Loucy (cell line): ENCODE results near the gene FRMD8.

Experiments
- H2AFZ ChIP-seq: fragments of 200-600 bp; sonication (generic); 2 replicates; pipeline ENCODE4 v1.6.0; 2016; ENCODE audit warnings: antibody characterized with exemption, mild to moderate bottlenecking, low read length, moderate library complexity
- H3F3A ChIP-seq: fragments of 200-600 bp; 2 replicates; pipeline ENCODE4 v1.6.0; 2016; ENCODE audit warnings: antibody characterized with exemption, low read depth, mild to moderate bottlenecking
- H3K27me3 ChIP-seq: fragments of 200-600 bp; sonication (generic); 2 replicates; pipeline ENCODE4 v1.6.1; 2014; ENCODE audit warnings: low read length, mild to moderate bottlenecking; ENCODE audit not compliant: insufficient read depth, poor library complexity, severe bottlenecking
- H3K36me3 ChIP-seq: fragments of 200-600 bp; sonication (generic); 2 replicates; pipeline ENCODE4 v1.6.1; 2016; ENCODE audit warnings: low read length; ENCODE audit not compliant: insufficient read depth
- H3K4me1 ChIP-seq: fragments of 200-600 bp; sonication (generic); 2 replicates; pipeline ENCODE4 v1.5.1; 2014; ENCODE audit warnings: low read length, mild to moderate bottlenecking; ENCODE audit not compliant: insufficient read depth, poor library complexity, severe bottlenecking
- H3K4me2 ChIP-seq: fragments of 200-600 bp; sonication (generic); 2 replicates; pipeline ENCODE4 v1.6.0; 2014; ENCODE audit warnings: antibody characterized with exemption, low read length, low read depth, mild to moderate bottlenecking; ENCODE audit not compliant: poor library complexity, severe bottlenecking
- H3K4me3 ChIP-seq: fragments of 200-600 bp; sonication (generic); 2 replicates; pipeline ENCODE4 v1.5.1; 2014; ENCODE audit warnings: low read length, mild to moderate bottlenecking, mixed read lengths; ENCODE audit not compliant: poor library complexity, severe bottlenecking
- H3K79me2 ChIP-seq: fragments of 200-600 bp; sonication (generic); 2 replicates; pipeline ENCODE4 v1.6.1; 2014; ENCODE audit warnings: low read length; ENCODE audit not compliant: insufficient read depth
- H3K9ac ChIP-seq: fragments of 200-600 bp; sonication (generic); 2 replicates; pipeline ENCODE4 v1.6.0; 2014; ENCODE audit warnings: mild to moderate bottlenecking, low read depth, low read length, moderate library complexity; ENCODE audit not compliant: poor library complexity, severe bottlenecking
- H3K9me2 ChIP-seq: fragments of 200-600 bp; sonication (generic); replicated peaks from 2 replicates; pipeline ENCODE4 v1.6.1; 2016; ENCODE audit warnings: low read depth, low read length, mixed read lengths
- H3K9me3 ChIP-seq: fragments of 200-600 bp; sonication (generic); 2 replicates; pipeline ENCODE4 v1.6.1; 2014; ENCODE audit warnings: mild to moderate bottlenecking, antibody characterized with exemption, low read length, low read depth; ENCODE audit not compliant: insufficient read depth
- H4K20me1 ChIP-seq: fragments of 200-600 bp; sonication (generic); 2 replicates; pipeline ENCODE4 v1.6.0; 2014; ENCODE audit warnings: antibody characterized with exemption, low read length, mild to moderate bottlenecking; ENCODE audit not compliant: insufficient read depth, poor library complexity, severe bottlenecking
- EZH2phosphoT487 ChIP-seq: fragments of 200-600 bp; IDR thresholded peaks from 2 replicates; pipeline ENCODE4 v1.6.1; 2018; ENCODE audit warnings: antibody characterized with exemption, mild to moderate bottlenecking, moderate library complexity, borderline replicate concordance
- TF ChIP-seq, protein P1 (sequence below): fragments of 200-600 bp; sonication (generic); conservative IDR thresholded peaks from 2 replicates; pipeline ENCODE4 v1.5.1; 2014; ENCODE audit warnings: mild to moderate bottlenecking, antibody characterized with exemption, low read length

Gene FRMD8

DNA sequence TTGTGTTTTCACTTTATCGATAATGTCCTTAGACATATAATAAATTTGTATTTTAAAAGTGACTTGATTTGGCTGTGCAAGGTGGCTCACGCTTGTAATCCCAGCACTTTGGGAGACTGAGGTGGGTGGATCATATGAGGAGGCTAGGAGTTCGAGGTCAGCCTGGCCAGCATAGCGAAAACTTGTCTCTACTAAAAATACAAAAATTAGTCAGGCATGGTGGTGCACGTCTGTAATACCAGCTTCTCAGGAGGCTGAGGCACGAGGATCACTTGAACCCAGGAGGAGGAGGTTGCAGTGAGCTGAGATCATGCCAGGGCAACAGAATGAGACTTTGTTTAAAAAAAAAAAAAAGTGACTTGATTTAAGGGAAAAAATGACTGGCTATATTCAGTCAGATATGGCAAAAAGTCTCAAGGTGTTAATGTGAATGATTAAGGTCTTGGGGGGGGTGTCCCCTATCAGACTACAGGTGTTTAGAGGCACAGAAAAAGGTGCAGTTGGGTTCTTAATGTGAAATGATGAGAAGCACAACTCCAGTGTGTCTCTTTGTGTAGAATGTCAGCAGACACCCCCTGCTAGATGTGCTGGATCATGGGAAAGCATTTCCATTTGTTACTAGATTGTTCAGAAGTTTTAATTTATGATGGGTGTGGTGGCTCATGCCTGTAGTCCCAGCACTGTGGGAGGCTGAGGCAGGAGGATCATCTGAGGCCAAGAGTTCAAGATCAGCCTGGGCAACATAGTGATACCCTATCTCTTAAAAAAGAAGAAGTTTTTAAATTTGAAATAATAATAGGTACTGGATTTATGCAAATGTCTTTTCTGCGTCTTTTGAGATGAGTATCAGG lies 53.1 kb downstream of the FRMD8 start:
- Histone ChIP-seq H3K4me1 (peaks cover 12% of the 10 kb centered on the region), H3K9me2 (no peaks in the 10 kb centered on the region), H4K20me1 (peaks cover 14% of the 10 kb centered on the region), H3K4me2 (no peak overlapping the region), H3K36me3 (peaks cover 8% of the 10 kb centered on the region; the same call in 1 of the 2 replicates), H3K9ac (no peak overlapping the region), H3K79me2 (peaks cover 23% of the 10 kb centered on the region; the same call in 1 of the 2 replicates), H3K27me3 (no peaks in the 10 kb centered on the region), H3F3A (no peaks in the 10 kb centered on the region), H3K9me3 (no peaks in the 10 kb centered on the region), H2AFZ (no peak overlapping the region), H3K4me3 (no peak overlapping the region)
- TF ChIP-seq EZH2phosphoT487, result no peak
- TF ChIP-seq, protein P1, sequence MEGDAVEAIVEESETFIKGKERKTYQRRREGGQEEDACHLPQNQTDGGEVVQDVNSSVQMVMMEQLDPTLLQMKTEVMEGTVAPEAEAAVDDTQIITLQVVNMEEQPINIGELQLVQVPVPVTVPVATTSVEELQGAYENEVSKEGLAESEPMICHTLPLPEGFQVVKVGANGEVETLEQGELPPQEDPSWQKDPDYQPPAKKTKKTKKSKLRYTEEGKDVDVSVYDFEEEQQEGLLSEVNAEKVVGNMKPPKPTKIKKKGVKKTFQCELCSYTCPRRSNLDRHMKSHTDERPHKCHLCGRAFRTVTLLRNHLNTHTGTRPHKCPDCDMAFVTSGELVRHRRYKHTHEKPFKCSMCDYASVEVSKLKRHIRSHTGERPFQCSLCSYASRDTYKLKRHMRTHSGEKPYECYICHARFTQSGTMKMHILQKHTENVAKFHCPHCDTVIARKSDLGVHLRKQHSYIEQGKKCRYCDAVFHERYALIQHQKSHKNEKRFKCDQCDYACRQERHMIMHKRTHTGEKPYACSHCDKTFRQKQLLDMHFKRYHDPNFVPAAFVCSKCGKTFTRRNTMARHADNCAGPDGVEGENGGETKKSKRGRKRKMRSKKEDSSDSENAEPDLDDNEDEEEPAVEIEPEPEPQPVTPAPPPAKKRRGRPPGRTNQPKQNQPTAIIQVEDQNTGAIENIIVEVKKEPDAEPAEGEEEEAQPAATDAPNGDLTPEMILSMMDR, result no peak

DNA sequence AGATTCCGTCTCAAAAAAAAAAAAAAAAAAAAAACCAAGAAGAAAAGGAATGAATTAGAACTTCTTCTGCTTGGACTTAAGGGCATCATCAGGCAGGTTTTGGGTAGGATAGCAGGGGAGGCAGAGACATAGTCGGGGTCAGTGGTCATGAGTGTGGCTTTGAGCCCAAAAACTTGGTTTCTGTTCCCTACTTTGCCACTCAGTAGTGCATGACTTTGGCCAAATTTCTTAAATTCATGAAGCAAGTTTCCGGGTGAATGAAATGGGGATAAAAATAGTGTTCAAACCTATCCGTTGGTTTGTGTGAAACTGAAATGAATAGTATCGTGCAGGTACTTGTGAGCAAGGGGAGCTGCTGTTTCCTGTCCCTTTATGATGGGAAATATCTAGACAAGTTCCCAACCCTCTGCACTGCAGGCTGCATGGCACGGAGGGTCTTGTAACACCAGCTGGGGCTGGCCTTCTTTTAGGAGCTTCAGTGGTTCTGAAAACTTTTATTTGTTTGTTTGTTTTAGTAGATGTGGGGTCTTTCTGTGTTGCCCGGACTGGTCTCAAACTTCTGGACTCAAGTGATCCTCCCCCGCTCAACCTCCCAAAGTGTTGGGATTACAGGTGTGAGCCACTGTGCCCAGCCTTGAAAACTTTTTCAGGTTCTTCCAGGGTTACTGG lies 54.5 kb downstream of the FRMD8 start:
- H3K36me3 ChIP-seq, result peaks cover 4% of the 10 kb centered on the region; the same call in 1 of the 2 replicates
- H3K9ac ChIP-seq, result no peak overlapping the region
- TF ChIP-seq, protein P1, result no peak
- no peak for TF ChIP-seq EZH2phosphoT487
- H3K27me3 ChIP-seq, result no peaks in the 10 kb centered on the region
- peaks cover 14% of the 10 kb centered on the region for H4K20me1 ChIP-seq
- H3F3A ChIP-seq, result no peaks in the 10 kb centered on the region
- H3K9me3 ChIP-seq, result no peaks in the 10 kb centered on the region
- no peak overlapping the region for H2AFZ ChIP-seq
- peaks cover 12% of the 10 kb centered on the region for H3K4me1 ChIP-seq
- H3K4me2 ChIP-seq, result no peak overlapping the region
- peaks cover 15% of the 10 kb centered on the region; the same call in 1 of the 2 replicates for H3K79me2 ChIP-seq
- H3K4me3 ChIP-seq, result no peak overlapping the region
- H3K9me2 ChIP-seq, result no peaks in the 10 kb centered on the region

DNA sequence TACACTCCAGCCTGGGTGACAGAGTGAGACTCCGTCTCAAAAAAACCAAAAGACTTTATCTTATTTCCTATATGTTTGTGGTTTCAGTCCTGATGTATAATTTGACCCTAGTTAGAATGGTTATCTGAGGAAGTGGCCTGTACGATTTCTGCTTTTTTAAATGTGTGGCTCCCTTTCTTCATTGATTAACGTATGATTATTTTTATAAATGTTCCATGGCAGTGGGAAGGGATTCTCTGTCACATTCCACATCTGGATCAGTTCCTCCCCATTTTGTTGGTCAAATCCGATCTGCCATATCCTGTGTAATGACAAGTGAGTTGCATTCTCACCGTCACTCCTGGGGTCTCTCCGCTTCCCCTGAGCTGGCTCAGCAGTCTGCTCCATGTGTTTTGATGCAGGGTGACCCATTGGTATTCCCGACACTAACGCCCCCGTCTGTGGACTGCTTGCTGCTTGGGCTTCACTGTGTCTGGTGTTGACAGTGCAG lies 56.5 kb downstream of the FRMD8 start:
- Histone ChIP-seq H3K79me2 (peaks cover 9% of the 10 kb centered on the region; the same call in 1 of the 2 replicates), H3K27me3 (no peaks in the 10 kb centered on the region), H3K36me3 (no peaks in the 10 kb centered on the region; the same call in 1 of the 2 replicates), H3K4me1 (peaks cover 12% of the 10 kb centered on the region), H3K4me2 (peak overlapping the region; percentile 42), H3K9me3 (no peaks in the 10 kb centered on the region), H3K9me2 (no peaks in the 10 kb centered on the region), H4K20me1 (peaks cover 14% of the 10 kb centered on the region), H3F3A (no peaks in the 10 kb centered on the region), H3K4me3 (no peak overlapping the region), H3K9ac (no peak overlapping the region), H2AFZ (no peak overlapping the region)
- TF ChIP-seq EZH2phosphoT487, result no peak
- TF ChIP-seq, protein P1, result no peak
